Measurements from ENCODE around the gene TMEM143.

Gene TMEM143

GRCh38 chr19:48359123-48359522, 4.6 kb downstream of the TMEM143 start:
- DNase-seq (ENCODE audit: low read depth in 2 of 2), result no peak

GRCh38 chr19:48355365-48355954, 8.3 kb downstream of the TMEM143 start:
- no peak for DNase-seq (ENCODE audit: low read depth in 2 of 2)

- no peak for DNase-seq (ENCODE audit: low read depth in 2 of 2)
These were observed 9.3 kb downstream of the TMEM143 start for GRCh38 chr19:48354332-48354992.

- DNase-seq (ENCODE audit: low read depth in 2 of 2), result no peak
These were observed 10.1 kb downstream of the TMEM143 start for GRCh38 chr19:48353677-48354076.

- DNase-seq (ENCODE audit: low read depth in 2 of 2), result peak; percentile 56 to 66
These were observed 12.4 kb downstream of the TMEM143 start for GRCh38 chr19:48351341-48351752.

GRCh38 chr19:48350856-48351255, 12.9 kb downstream of the TMEM143 start:
- no peak for DNase-seq (ENCODE audit: low read depth in 2 of 2)

GRCh38 chr19:48348737-48349136, 15.0 kb downstream of the TMEM143 start:
- no peak for DNase-seq (ENCODE audit: low read depth in 2 of 2)

GRCh38 chr19:48348045-48348444, 15.7 kb downstream of the TMEM143 start:
- DNase-seq (ENCODE audit: low read depth in 2 of 2), result no peak

- DNase-seq (ENCODE audit: low read depth in 2 of 2), result no peak
These were observed 17.5 kb downstream of the TMEM143 start for GRCh38 chr19:48346191-48346590.

GRCh38 chr19:48344892-48345291, 18.8 kb downstream of the TMEM143 start:
- no peak for DNase-seq (ENCODE audit: low read depth in 2 of 2)

GRCh38 chr19:48342841-48343540, 20.7 kb downstream of the TMEM143 start:
- DNase-seq (ENCODE audit: low read depth in 2 of 2), result no peak

- DNase-seq (ENCODE audit: low read depth in 2 of 2), result no peak
These were observed 21.4 kb downstream of the TMEM143 start for GRCh38 chr19:48342414-48342738.

GRCh38 chr19:48341515-48342413, 22.0 kb downstream of the TMEM143 start:
- no peak for DNase-seq (ENCODE audit: low read depth in 2 of 2)

GRCh38 chr19:48340995-48341394, 22.7 kb downstream of the TMEM143 start:
- no peak for DNase-seq (ENCODE audit: low read depth in 2 of 2)

GRCh38 chr19:48338802-48339503, 24.8 kb downstream of the TMEM143 start:
- DNase-seq (ENCODE audit: low read depth in 2 of 2), result no peak

- DNase-seq (ENCODE audit: low read depth in 2 of 2), result no peak
These were observed 25.4 kb downstream of the TMEM143 start for GRCh38 chr19:48338253-48338755.

- peak; percentile 84 to 88 for DNase-seq (ENCODE audit: low read depth in 2 of 2)
These were observed 30.0 kb downstream of the TMEM143 start for GRCh38 chr19:48333467-48334384.

GRCh38 chr19:48332662-48333466, 30.9 kb downstream of the TMEM143 start:
- DNase-seq (ENCODE audit: low read depth in 2 of 2), result peak; percentile 87 to 94

GRCh38 chr19:48332351-48332661, 31.4 kb downstream of the TMEM143 start:
- DNase-seq (ENCODE audit: low read depth in 2 of 2), result no peak
